HG03159 (cell line): ENCODE results near the gene UBN2.
A peak's percentile ranks its signal among the peaks of the same experiment; 100 is the strongest.
"Not testable (repeated sequence)": the region's sequence is repeated elsewhere in the genome, so short reads cannot be mapped to it uniquely, and the experiment has no call there.

ENCODE experiments used
- ATAC-seq: cut with Tn5 transposase; IDR thresholded peaks from one replicate; pipeline ENCODE4 v1.9.1; 2021; ENCODE audit warnings: mild to moderate bottlenecking, moderate library complexity; ENCODE audit not compliant: unreplicated experiment

UBN2 gene

GRCh38 chr7:139230774-139231512 is at the start of gene UBN2:
Gene UBN2 (plus strand): TSS chr7:139231237. CDS start chr7:139231485, 248 bp downstream.
- peak; percentile 90 for ATAC-seq

- ATAC-seq, result no peak
These were observed 49.6 kb upstream of the UBN2 start for GRCh38 chr7:139181404-139181803.

- no peak for ATAC-seq
These were observed 48.7 kb upstream of the UBN2 start for GRCh38 chr7:139182363-139182762.

GRCh38 chr7:139183251-139183650 is 47.8 kb upstream of the UBN2 start:
- ATAC-seq, result no peak

DNA sequence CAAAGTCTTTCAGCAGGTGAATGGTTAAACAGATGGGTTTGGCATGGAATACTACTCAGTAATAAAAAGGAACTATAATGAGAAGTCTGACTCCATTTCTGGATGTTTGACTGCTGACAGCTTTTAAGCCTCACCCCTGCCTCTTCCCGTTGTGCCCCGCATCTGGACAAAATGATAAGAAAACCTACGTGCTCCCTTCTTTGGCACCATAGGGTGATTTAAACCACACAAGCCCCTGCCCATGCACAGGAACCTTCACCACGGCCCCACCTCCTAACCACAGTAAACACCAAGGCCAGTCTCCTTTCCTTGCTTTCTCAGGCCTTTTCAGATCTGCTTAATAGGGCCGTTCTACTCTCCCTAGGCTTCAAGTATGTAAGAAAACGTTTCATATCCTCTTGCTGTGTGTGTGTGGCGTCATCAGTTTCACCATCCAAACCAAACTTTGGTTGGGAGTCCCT is 47.1 kb upstream of the UBN2 start:
- no peak for ATAC-seq

GRCh38 chr7:139186146-139186545 is 44.9 kb upstream of the UBN2 start:
- ATAC-seq, result no peak

DNA sequence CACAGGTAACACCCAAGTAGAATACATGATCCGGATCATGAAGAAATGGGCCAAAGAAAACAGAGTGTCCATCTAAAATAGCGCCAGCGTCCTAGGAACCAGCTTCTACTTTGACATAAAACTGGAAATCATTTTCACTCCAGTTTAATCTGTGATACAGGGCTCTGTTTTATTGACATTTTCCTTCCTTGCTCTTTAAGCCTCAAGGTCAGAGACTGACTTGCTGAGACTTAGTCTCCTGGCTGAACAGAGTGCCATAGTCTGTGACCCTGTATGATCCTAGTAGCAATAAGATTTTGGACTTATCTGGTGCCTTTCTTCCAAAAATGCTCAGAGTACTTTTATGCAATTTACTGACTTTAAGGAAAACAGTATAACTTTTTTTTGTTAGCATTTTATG is 41.7 kb upstream of the UBN2 start:
- no peak for ATAC-seq

DNA sequence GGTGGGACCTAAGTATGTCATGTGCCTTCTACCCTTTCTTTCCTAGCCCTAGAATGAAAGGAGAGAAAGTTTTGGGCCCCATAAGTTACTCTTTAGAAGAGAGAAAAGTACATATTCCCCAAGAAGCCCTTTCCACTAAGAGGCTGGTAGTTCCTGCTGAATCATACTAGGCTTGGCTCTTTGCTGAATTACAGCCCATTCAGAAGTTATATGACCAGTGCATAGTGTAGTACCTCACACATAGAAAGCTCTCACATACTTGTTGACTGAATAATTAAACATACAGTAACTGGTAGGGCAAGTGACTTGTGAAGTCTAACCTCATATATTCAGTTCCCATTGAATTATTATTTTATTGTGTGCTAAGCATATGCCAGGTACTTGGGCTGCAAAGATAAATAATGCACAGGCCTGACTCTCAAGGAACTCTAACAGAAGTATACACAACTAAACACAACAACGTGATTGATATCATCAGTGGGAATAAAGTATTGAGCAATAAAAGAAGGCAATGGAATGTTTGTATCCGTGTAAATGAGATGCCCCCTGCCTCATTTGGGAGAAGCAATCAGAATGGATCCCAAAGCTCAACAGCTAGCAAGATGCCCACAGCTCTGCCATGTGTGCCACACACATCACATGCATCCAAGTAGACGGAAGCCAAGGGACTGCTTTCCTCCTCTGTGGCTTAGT is 38.9 kb upstream of the UBN2 start:
- ATAC-seq, result no peak

DNA sequence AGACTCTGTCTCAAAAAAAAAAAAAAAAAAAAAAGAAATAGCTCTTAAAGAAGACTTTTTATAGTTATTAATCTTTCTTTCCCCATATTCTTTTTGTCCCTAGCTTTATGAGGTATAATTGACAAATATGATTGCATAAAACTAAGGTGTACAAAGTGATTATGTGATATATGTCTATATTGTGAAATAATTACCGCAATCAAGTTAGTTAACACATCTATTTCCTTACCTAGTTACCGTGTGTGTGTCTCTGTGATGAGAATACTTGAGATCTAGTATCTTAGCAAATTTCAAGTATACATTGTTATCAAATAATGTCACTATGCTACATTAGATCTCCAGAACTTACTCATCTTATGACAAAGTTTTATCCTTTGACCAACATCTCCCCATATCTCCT is 30.7 kb upstream of the UBN2 start:
- no peak for ATAC-seq

DNA sequence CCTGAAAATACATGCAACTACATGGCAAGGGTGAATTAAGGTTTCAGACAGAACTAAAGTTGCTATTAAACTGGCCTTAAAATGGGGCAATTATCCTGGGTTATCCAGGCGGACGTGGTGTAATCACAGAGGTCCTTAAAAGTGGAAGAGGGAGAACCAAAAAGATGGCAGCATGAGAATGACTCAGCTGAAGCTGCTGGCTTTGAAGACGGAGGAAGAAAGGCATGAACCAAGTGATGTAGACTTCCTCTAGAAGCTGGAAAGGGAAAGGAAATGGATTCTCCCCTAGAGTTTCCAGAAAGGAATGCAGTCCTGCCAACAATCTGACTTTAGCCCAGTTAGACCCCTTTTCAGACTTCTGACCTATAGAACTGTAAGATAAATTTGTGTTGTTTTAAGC is 27.0 kb upstream of the UBN2 start:
- ATAC-seq, result no peak

- no peak for ATAC-seq
These were observed 25.2 kb upstream of the UBN2 start for GRCh38 chr7:139205843-139206242.

- no peak for ATAC-seq
These were observed 18.9 kb upstream of the UBN2 start for GRCh38 chr7:139212133-139212532.

GRCh38 chr7:139213489-139213888 is 17.5 kb upstream of the UBN2 start:
- ATAC-seq, result not testable (repeated sequence)

- no peak for ATAC-seq
These were observed 12.9 kb upstream of the UBN2 start for GRCh38 chr7:139218173-139218572.

DNA sequence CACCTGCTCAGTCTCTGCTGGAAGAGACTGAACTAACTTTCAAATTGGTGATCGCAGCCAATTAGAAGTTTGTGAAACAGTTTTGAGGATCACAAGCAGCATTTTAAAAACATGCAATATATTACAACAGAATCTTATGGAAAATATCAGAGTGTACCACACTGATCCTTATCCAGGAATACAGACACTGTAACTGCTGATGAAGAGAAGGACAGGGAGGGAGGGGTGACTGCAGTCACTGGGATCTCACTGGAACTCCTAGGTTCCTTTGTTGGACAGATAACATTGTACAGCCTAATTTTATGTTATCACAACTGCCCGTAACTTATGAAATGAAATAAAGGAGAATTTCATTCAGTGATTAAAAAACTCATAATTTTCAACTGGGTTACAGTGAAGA is 6.8 kb upstream of the UBN2 start:
- no peak for ATAC-seq

- ATAC-seq, result not testable (repeated sequence)
These were observed 6.2 kb upstream of the UBN2 start for GRCh38 chr7:139224836-139225235.

DNA sequence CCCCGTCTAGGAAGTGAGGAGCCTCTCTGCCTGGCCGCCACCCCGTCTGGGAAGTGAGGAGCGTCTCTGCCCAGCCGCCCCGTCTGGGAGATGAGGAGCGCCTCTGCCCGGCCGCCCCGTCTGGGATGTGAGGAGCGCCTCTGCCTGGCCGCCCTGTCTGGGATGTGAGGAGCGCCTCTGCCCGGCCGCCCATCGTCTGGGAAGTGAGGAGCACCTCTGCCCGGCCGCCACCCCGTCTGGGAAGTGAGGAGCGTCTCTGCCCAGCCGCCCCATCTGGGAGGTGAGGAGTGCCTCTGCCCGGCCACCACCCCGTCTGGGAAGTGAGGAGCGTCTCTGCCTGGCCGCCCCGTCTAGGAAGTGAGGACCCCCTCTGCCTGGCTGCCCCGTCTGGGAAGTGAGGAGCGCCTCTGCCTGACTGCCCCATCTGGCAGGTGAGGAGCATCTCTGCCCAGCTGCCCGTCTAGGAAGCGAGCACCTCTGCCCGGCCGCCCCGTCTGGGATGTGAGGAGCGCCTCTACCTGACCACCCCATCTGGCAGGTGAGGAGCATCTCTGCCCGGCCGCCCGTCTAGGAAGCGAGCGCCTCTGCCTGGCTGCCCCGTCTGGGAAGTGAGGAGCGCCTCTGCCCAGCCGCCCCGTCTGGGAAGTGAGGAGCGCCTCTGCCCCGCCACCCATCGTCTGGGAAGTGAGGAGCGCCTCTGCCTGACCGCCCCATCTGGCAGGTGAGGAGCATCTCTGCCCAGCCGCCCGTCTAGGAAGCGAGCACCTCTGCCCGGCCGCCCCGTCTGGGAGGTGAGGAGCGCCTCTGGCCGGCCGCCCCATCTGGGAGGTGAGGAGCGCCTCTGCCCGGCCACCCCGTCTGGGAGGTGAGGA is 5.5 kb upstream of the UBN2 start:
- not testable (repeated sequence) for ATAC-seq

DNA sequence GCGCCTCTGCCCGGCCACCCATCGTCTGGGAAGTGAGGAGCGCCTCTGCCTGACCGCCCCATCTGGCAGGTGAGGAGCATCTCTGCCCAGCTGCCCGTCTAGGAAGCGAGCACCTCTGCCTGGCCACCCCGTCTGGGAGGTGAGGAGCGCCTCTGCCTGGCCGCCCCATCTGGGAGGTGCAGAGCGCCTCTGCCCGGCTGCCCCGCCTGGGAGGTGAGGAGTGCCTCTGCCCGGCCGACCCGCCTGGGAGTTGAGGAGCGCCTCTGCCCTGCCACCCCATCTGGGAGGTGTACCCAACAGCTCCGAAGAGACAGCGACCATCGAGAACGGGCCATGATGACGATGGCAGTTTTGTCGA is 4.9 kb upstream of the UBN2 start:
- ATAC-seq, result not testable (repeated sequence)

DNA sequence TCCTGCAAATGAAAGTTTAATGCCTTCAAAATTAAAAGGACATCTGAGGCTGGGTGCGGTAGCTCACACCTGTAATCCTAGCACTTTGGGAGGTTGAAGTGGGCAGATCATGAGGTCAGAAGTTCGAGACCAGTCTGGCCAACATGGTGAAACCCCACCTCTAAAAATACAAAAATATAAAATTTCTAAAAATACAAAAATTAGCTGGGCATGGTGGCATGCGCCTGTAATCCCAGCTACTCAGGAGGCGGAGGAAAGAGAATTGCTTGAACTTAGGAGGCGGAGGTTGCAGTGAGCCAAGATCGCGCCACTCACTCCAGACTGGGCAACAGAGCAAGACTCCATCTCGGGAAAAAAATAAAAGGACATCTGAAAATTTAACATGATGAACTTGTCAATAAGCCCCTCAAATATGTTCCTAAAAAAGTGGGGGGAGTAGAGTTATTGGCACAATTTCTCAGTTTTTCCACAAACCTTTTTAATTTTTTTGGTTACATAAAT is 4.0 kb upstream of the UBN2 start:
- not testable (repeated sequence) for ATAC-seq

DNA sequence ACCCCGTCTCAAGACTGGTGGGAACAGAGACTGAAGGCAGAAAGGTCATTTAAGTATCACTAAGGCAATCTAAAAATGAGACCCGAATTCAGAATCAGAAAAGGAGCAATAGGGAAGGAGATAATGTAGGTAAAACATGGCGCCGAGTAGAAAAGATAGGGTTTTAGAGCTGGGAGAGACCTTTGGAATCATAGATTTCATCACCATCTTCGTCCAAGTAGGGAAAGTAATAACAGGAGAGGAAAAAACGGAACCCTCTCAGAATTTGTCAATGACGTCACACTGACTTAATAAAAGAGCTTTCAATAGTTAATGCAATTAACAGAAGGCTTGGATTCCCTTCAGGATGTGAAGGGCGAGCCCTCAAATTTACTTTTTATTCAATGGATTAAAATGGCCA is 1.0 kb upstream of the UBN2 start:
- ATAC-seq, result no peak

DNA sequence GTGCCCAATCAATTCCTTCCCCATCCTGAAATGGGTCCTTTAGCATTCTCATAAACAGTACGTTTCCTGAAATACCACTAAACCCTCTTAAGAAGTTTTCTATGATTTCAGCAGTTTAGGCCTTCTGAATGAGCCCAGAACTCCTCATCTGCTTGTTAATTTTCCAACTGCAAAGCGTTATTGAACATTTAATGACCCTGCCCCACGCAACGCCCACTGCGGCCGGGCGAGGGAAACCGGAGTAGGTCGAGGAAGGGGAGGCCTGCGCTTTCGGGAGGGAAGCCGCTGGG is 608 bp upstream of the UBN2 start:
- ATAC-seq, result no peak
